H1 (cell line): Measurements from ENCODE around the gene POLR2L. TPM values are rescaled to one million over a fixed set of nuclear protein-coding genes. Genes with fewer than 3 reads are reported as not detected.

Experiments used
- ATF3 ChIP-seq: IDR thresholded peaks from 2 replicates; pipeline ENCODE4 v1.6.1; 2011; ENCODE audit warnings: low read depth, mild to moderate bottlenecking, low read length; ENCODE audit not compliant: insufficient read depth
- E2F6 ChIP-seq: IDR thresholded peaks from 2 replicates; pipeline ENCODE4 v1.6.1; 2012; ENCODE audit warnings: inconsistent platforms
- JUN ChIP-seq: IDR thresholded peaks from 2 replicates; pipeline ENCODE4 v1.6.1; 2011; ENCODE audit warnings: low read depth, mild to moderate bottlenecking, improper control_type of control experiment, low read length
- NANOG ChIP-seq: IDR thresholded peaks from 2 replicates; pipeline ENCODE4 v1.6.1; 2011; ENCODE audit warnings: low read length, low read depth, mild to moderate bottlenecking, inconsistent platforms; ENCODE audit not compliant: insufficient read depth, poor library complexity, severe bottlenecking
- POU5F1 ChIP-seq: IDR thresholded peaks from 2 replicates; pipeline ENCODE4 v1.6.1; 2011; ENCODE audit warnings: low read depth, mild to moderate bottlenecking, low read length, moderate library complexity
- TCF12 ChIP-seq: IDR thresholded peaks from 2 replicates; pipeline ENCODE4 v1.6.1; 2011; ENCODE audit warnings: low read depth, mild to moderate bottlenecking, low read length
- TEAD4 ChIP-seq: IDR thresholded peaks from 2 replicates; pipeline ENCODE4 v1.6.1; 2012; ENCODE audit warnings: low read depth, low read length, inconsistent platforms, mixed read lengths
- polyA plus RNA-seq, 7 experiments: library from polyadenylated mRNA; depleted of rRNA in 3 of 7; stranded (reverse) in 5 of 7; unstranded in 2 of 7; fragments of >200 nt in 5 of 7; fragments of 200-250 nt in 2 of 7; gene quantifications; 1 replicate in 5 of 7; 2 replicates in 1 of 7; 4 replicates in 1 of 7; pipeline versions ENCODE4 v1.2.1 to v1.2.3, GENCODE V29; 2011 to 2013; ENCODE audit warnings: missing spikeins in 2 of 7, mixed read lengths in 2 of 7
- total RNA-seq: library from RNA; stranded (reverse); fragmentation: NEBNext Ultra II Directional; extraction: Animal tissue kit (Norgen Biotek cat#: 25700); gene quantifications from 2 replicates; pipeline ENCODE4 v1.2.1, GENCODE V29; 2021

POLR2L gene
- total and polyA plus RNA-seq, 2 of the 8 experiments (the other 6 are each of a cell fraction or from before 2014, with no cell fraction given) = 140 to 151 TPM

- TF ChIP-seq JUN (no peak), NANOG (no peak), ATF3 (no peak), TCF12 (no peak), E2F6 (no peak), POU5F1 (no peak), TEAD4 (no peak)
Observed at GRCh38 chr11:858053-858761, 15.9 kb upstream of the POLR2L start (continued).
